PFSK-1 (cell line): ENCODE data around the gene ADD2.

Experiments
- POLR2AphosphoS5 ChIP-seq: IDR thresholded peaks from 2 replicates; pipeline ENCODE4 v1.6.1; 2012; ENCODE audit warnings: low read depth, mild to moderate bottlenecking, control low read depth, low read length, moderate library complexity
- SIN3A ChIP-seq: IDR thresholded peaks from 2 replicates; pipeline ENCODE4 v1.6.1; 2012; ENCODE audit warnings: mild to moderate bottlenecking, low read length, moderate library complexity, borderline replicate concordance; ENCODE audit not compliant: insufficient read depth
- TAF1 ChIP-seq: IDR thresholded peaks from 2 replicates; pipeline ENCODE4 v1.6.1; 2012; ENCODE audit warnings: low read length, control low read depth, borderline replicate concordance; ENCODE audit not compliant: insufficient read depth
- TF ChIP-seq, protein P1 (sequence below), 2 experiments: IDR thresholded peaks; 2 replicates each; pipeline versions ENCODE4 v1.6.1 to v1.8.0; 2011 to 2012; ENCODE audit warnings: low read depth in 2 of 2, low read length in 2 of 2, control low read depth in 1 of 2, inconsistent platforms in 1 of 2, mild to moderate bottlenecking in 1 of 2, moderate library complexity in 1 of 2; ENCODE audit not compliant: insufficient read depth in 1 of 2

DNA sequence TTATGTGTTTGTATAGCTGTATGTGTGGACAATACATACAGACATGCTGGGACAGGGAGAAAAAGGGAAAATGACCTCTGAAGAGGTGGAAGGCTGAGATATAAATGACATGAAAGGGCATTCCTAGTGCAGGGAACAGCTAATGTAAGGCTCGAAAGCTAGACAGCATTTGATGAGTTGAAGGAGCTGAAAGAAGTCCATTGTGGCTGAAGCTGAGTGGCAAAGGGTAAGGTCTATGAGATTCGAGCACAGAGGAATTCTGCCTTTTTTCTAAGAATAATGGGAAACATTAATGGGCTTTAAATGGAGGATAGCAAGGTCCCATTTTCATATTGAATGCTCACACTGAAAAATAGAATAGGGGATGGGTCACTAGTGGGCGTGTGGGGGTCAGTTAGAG lies 23.6 kb downstream of the ADD2 start:
- no peak for TF ChIP-seq POLR2AphosphoS5
- TF ChIP-seq TAF1 = no peak
- TF ChIP-seq, protein P1, sequence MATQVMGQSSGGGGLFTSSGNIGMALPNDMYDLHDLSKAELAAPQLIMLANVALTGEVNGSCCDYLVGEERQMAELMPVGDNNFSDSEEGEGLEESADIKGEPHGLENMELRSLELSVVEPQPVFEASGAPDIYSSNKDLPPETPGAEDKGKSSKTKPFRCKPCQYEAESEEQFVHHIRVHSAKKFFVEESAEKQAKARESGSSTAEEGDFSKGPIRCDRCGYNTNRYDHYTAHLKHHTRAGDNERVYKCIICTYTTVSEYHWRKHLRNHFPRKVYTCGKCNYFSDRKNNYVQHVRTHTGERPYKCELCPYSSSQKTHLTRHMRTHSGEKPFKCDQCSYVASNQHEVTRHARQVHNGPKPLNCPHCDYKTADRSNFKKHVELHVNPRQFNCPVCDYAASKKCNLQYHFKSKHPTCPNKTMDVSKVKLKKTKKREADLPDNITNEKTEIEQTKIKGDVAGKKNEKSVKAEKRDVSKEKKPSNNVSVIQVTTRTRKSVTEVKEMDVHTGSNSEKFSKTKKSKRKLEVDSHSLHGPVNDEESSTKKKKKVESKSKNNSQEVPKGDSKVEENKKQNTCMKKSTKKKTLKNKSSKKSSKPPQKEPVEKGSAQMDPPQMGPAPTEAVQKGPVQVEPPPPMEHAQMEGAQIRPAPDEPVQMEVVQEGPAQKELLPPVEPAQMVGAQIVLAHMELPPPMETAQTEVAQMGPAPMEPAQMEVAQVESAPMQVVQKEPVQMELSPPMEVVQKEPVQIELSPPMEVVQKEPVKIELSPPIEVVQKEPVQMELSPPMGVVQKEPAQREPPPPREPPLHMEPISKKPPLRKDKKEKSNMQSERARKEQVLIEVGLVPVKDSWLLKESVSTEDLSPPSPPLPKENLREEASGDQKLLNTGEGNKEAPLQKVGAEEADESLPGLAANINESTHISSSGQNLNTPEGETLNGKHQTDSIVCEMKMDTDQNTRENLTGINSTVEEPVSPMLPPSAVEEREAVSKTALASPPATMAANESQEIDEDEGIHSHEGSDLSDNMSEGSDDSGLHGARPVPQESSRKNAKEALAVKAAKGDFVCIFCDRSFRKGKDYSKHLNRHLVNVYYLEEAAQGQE (IDR thresholded peaks at IDR 0.05; ENCODE audit: insufficient read depth in 1 of 2, low read depth in 2 of 2, low read length in 2 of 2) = no peak
- no peak for TF ChIP-seq SIN3A
